BLaER1 (cell line): ENCODE data around the gene ERN2.

Experiments used
- H3K27ac ChIP-seq: shearing (Covaris generic); formaldehyde crosslinking; 2 replicates; pipeline ENCODE4 v1.8.1; 2022
- H3K27me3 ChIP-seq: shearing (Covaris generic); formaldehyde crosslinking; 2 replicates; pipeline ENCODE4 v1.8.1; 2022
- H3K36me3 ChIP-seq: shearing (Covaris generic); formaldehyde crosslinking; 2 replicates; pipeline ENCODE4 v1.8.1; 2022
- H3K4me1 ChIP-seq: shearing (Covaris generic); formaldehyde crosslinking; 2 replicates; pipeline ENCODE4 v1.8.1; 2022
- H3K4me2 ChIP-seq: shearing (Covaris generic); formaldehyde crosslinking; 2 replicates; pipeline ENCODE4 v1.8.1; 2022
- H3K4me3 ChIP-seq: shearing (Covaris generic); formaldehyde crosslinking; 2 replicates; pipeline ENCODE4 v1.8.1; 2022
- H3K9ac ChIP-seq: shearing (Covaris generic); formaldehyde crosslinking; 2 replicates; pipeline ENCODE4 v1.8.1; 2022
- H3K9me3 ChIP-seq: shearing (Covaris generic); formaldehyde crosslinking; 2 replicates; pipeline ENCODE4 v1.8.1; 2022
- H4K20me1 ChIP-seq: shearing (Covaris generic); formaldehyde crosslinking; 2 replicates; pipeline ENCODE4 v1.8.1; 2022
- Cebpa-rat ChIP-seq: shearing (Covaris generic); IDR thresholded peaks from 2 replicates; pipeline ENCODE4 v1.8.1; 2022

Gene ERN2

GRCh38 chr16:23670137-23670776 lies 42.8 kb downstream of the ERN2 start:
- Histone ChIP-seq H3K9ac (no peak overlapping the region), H3K36me3 (peaks cover 92% of the 10 kb centered on the region), H3K4me2 (no peak overlapping the region), H4K20me1 (peaks cover 9% of the 10 kb centered on the region; the same call in 1 of the 2 replicates), H3K27ac (no peak overlapping the region), H3K9me3 (no peaks in the 10 kb centered on the region), H3K4me3 (no peak overlapping the region), H3K4me1 (peaks cover 14% of the 10 kb centered on the region; the same call in 1 of the 2 replicates), H3K27me3 (no peaks in the 10 kb centered on the region)
- TF ChIP-seq Cebpa-rat: no peak

- H3K27ac ChIP-seq: no peak overlapping the region
- peaks cover 14% of the 10 kb centered on the region; the same call in 1 of the 2 replicates for H4K20me1 ChIP-seq
- H3K9ac ChIP-seq: no peak overlapping the region
- TF ChIP-seq Cebpa-rat: no peak
- H3K4me2 ChIP-seq: no peak overlapping the region
- H3K4me3 ChIP-seq: no peak overlapping the region
- peaks cover 14% of the 10 kb centered on the region; the same call in 1 of the 2 replicates for H3K4me1 ChIP-seq
- peaks cover 94% of the 10 kb centered on the region for H3K36me3 ChIP-seq
- no peaks in the 10 kb centered on the region for H3K27me3 ChIP-seq
- H3K9me3 ChIP-seq: no peaks in the 10 kb centered on the region
These were observed 44.1 kb downstream of the ERN2 start for GRCh38 chr16:23668873-23669272.

DNA sequence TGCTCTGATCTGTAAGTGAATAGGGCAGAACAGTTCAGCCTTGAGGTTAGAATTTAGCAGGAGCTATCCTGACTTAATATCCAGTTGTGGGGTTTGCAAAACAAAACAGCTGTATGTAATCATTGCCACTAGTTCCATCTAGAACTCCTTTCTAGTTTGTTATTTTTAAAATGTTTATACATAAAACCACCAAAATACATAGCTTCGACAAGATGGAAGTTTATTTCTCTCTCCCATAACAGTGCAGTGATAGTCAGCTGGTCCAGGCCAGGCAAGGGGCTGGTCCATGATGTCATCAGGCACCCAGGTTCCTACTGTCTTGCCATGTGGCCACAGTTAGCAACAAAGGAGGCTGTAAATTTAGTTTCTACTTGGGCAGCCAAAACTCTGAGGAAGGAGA lies 44.8 kb downstream of the ERN2 start:
- TF ChIP-seq Cebpa-rat: no peak
- Histone ChIP-seq H3K4me1 (peaks cover 14% of the 10 kb centered on the region; the same call in 1 of the 2 replicates), H3K9me3 (no peaks in the 10 kb centered on the region), H4K20me1 (peaks cover 18% of the 10 kb centered on the region; the same call in 1 of the 2 replicates), H3K4me3 (no peak overlapping the region), H3K27ac (no peak overlapping the region), H3K4me2 (no peak overlapping the region), H3K9ac (no peak overlapping the region), H3K27me3 (no peaks in the 10 kb centered on the region), H3K36me3 (peaks cover 98% of the 10 kb centered on the region)

DNA sequence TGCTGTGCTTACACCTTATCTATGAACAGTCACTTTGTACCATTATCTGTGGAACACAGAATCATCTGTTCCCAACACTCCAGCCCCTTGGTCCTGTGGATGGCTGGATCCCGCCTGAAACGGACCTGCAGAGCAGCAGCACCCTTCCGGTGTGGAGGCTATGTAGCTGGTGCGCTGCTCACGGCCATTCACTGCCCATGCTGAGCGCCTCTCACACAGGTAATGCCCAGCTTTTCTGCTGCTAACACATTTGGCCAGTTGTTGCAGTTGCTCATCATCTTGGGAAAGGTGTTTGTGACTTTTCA lies 45.7 kb downstream of the ERN2 start:
- H3K27me3 ChIP-seq: no peaks in the 10 kb centered on the region
- peaks cover 14% of the 10 kb centered on the region; the same call in 1 of the 2 replicates for H3K4me1 ChIP-seq
- no peak for TF ChIP-seq Cebpa-rat
- no peak overlapping the region for H3K4me2 ChIP-seq
- no peak overlapping the region for H3K9ac ChIP-seq
- H4K20me1 ChIP-seq: peaks cover 22% of the 10 kb centered on the region; the same call in 1 of the 2 replicates
- peaks cover 100% of the 10 kb centered on the region for H3K36me3 ChIP-seq
- H3K9me3 ChIP-seq: no peaks in the 10 kb centered on the region
- no peak overlapping the region for H3K4me3 ChIP-seq
- no peak overlapping the region for H3K27ac ChIP-seq

- TF ChIP-seq Cebpa-rat: no peak
These were observed 46.3 kb downstream of the ERN2 start for GRCh38 chr16:23666571-23667354.

DNA sequence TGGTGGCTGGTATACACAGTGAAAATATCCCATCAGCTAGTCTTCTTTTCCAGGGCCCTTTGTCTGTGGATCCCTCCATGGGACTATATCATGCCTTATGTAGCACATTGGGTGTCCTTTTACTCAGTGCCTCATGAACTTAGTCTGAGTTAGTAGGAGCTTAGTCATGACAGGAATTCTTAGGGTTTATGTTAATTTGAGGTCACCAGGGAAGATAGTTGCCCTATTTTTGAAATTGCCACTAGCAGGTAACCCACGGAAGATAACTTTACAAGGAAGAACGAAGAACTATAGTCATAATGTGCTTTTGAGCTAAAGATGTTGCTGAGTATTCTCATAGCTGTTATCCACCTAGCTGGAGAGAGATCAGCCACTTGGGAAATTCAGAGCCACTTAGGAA lies 49.1 kb downstream of the ERN2 start:
- Histone ChIP-seq H3K27ac (no peak overlapping the region), H3K4me1 (no peaks in the 10 kb centered on the region), H3K4me2 (no peak overlapping the region), H3K4me3 (no peak overlapping the region), H3K9me3 (no peaks in the 10 kb centered on the region), H4K20me1 (peaks cover 33% of the 10 kb centered on the region; the same call in 1 of the 2 replicates), H3K36me3 (peaks cover 100% of the 10 kb centered on the region), H3K9ac (no peak overlapping the region), H3K27me3 (no peaks in the 10 kb centered on the region)
- TF ChIP-seq Cebpa-rat: no peak

More at GRCh38 chr16:23666571-23667354, 46.3 kb downstream of the ERN2 start:
- Histone ChIP-seq H3K4me1 (peaks cover 14% of the 10 kb centered on the region; the same call in 1 of the 2 replicates), H3K27ac (no peak overlapping the region), H3K4me2 (no peak overlapping the region), H3K9me3 (no peaks in the 10 kb centered on the region), H3K36me3 (peaks cover 100% of the 10 kb centered on the region), H3K9ac (no peak overlapping the region), H4K20me1 (peaks cover 22% of the 10 kb centered on the region; the same call in 1 of the 2 replicates), H3K27me3 (no peaks in the 10 kb centered on the region), H3K4me3 (no peak overlapping the region)

- H3K4me2 ChIP-seq: no peak overlapping the region
- no peaks in the 10 kb centered on the region for H3K4me1 ChIP-seq
These were observed 61.0 kb downstream of the ERN2 start for GRCh38 chr16:23651943-23652468.

GRCh38 chr16:23650674-23651416 lies 62.2 kb downstream of the ERN2 start:
- Histone ChIP-seq H3K4me1 (no peaks in the 10 kb centered on the region), H3K27me3 (no peaks in the 10 kb centered on the region), H3K4me2 (no peak overlapping the region), H3K9me3 (no peaks in the 10 kb centered on the region; the same call in 1 of the 2 replicates), H3K4me3 (no peak overlapping the region), H3K36me3 (peaks cover 95% of the 10 kb centered on the region), H3K27ac (no peak overlapping the region), H3K9ac (no peak overlapping the region), H4K20me1 (peaks cover 82% of the 10 kb centered on the region)
- no peak for TF ChIP-seq Cebpa-rat

More at GRCh38 chr16:23651943-23652468, 61.0 kb downstream of the ERN2 start:
- H3K9ac ChIP-seq: no peak overlapping the region
- H3K36me3 ChIP-seq: peaks cover 93% of the 10 kb centered on the region
- peaks cover 85% of the 10 kb centered on the region for H4K20me1 ChIP-seq
- no peak overlapping the region for H3K4me3 ChIP-seq
- TF ChIP-seq Cebpa-rat: no peak
- H3K27me3 ChIP-seq: no peaks in the 10 kb centered on the region
- no peak overlapping the region for H3K27ac ChIP-seq
- no peaks in the 10 kb centered on the region for H3K9me3 ChIP-seq

DNA sequence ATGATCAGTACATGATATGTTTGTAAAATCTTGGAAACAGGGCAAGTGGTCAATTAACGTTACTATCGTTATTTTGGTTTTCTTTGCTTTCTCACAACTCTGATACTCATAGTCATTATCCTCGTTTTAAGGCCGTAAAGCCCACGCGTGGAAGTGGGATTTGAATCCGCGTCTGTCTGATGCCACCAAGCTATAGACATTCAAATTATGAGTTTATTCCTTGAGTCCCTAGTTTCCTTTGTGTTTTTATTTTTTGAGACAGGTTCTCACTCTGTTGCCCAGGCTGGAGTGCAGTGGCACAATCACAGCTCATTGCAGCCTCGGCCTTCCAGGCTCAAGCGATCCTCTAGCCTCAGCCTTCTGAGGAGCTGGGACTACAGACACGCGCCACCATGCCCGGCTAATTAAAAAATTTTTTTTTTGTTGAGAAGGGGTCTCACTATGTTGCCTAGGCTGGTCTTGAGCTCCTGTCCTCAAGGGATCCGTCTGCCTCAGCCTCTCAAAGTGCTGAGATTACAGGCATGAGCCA lies 70.7 kb downstream of the ERN2 start:
- TF ChIP-seq Cebpa-rat: no peak
- H4K20me1 ChIP-seq: peaks cover 29% of the 10 kb centered on the region
- peaks cover 26% of the 10 kb centered on the region for H3K4me1 ChIP-seq
- H3K27me3 ChIP-seq: no peaks in the 10 kb centered on the region
- H3K4me2 ChIP-seq: peak overlapping the region; percentile 87
- no peaks in the 10 kb centered on the region; the same call in 1 of the 2 replicates for H3K9me3 ChIP-seq
- peak overlapping the region; percentile 91 for H3K9ac ChIP-seq
- peak overlapping the region; percentile 84 for H3K4me3 ChIP-seq
- peaks cover 60% of the 10 kb centered on the region for H3K36me3 ChIP-seq
- peak overlapping the region; percentile 88 for H3K27ac ChIP-seq
